Measurements from ENCODE around the gene ZCCHC7.

Gene ZCCHC7

GRCh38 chr9:37342493-37342892, 222.1 kb downstream of the ZCCHC7 start:
- no peak for DNase-seq

GRCh38 chr9:37342895-37343294, 222.5 kb downstream of the ZCCHC7 start:
- no peak for DNase-seq

GRCh38 chr9:37343724-37344123, 223.3 kb downstream of the ZCCHC7 start:
- DNase-seq, result no peak

GRCh38 chr9:37345038-37345437, 224.7 kb downstream of the ZCCHC7 start:
- no peak for DNase-seq

- no peak for DNase-seq
These were observed 228.5 kb downstream of the ZCCHC7 start for GRCh38 chr9:37348917-37349316.

GRCh38 chr9:37350486-37351190, 230.3 kb downstream of the ZCCHC7 start:
- DNase-seq, result no peak

GRCh38 chr9:37353791-37354190, 233.4 kb downstream of the ZCCHC7 start:
- DNase-seq, result no peak

- DNase-seq, result no peak
These were observed 242.1 kb downstream of the ZCCHC7 start for GRCh38 chr9:37362430-37362829.

GRCh38 chr9:37363124-37363523, 242.8 kb downstream of the ZCCHC7 start:
- DNase-seq, result no peak

- DNase-seq, result no peak
These were observed 243.8 kb downstream of the ZCCHC7 start for GRCh38 chr9:37364136-37364535.

- peak; percentile 16 for DNase-seq
These were observed 244.5 kb downstream of the ZCCHC7 start for GRCh38 chr9:37364751-37365360.

- no peak for DNase-seq
These were observed 249.3 kb downstream of the ZCCHC7 start for GRCh38 chr9:37369671-37370070.

- DNase-seq, result no peak
These were observed 249.9 kb downstream of the ZCCHC7 start for GRCh38 chr9:37370282-37370681.

GRCh38 chr9:37370968-37371563, 250.7 kb downstream of the ZCCHC7 start:
- no peak for DNase-seq

- peak; percentile 30 for DNase-seq
These were observed 251.4 kb downstream of the ZCCHC7 start for GRCh38 chr9:37371565-37372464.

- no peak for DNase-seq
These were observed 252.5 kb downstream of the ZCCHC7 start for GRCh38 chr9:37372839-37373238.

- no peak for DNase-seq
These were observed 253.2 kb downstream of the ZCCHC7 start for GRCh38 chr9:37373621-37374020.

GRCh38 chr9:37374892-37375291, 254.5 kb downstream of the ZCCHC7 start:
- no peak for DNase-seq

GRCh38 chr9:37377688-37378612, 257.6 kb downstream of the ZCCHC7 start:
- no peak for DNase-seq

- no peak for DNase-seq
These were observed 258.2 kb downstream of the ZCCHC7 start for GRCh38 chr9:37378613-37379004.

- no peak for DNase-seq
These were observed 259.5 kb downstream of the ZCCHC7 start for GRCh38 chr9:37379835-37380234.

- DNase-seq, result no peak
These were observed 260.2 kb downstream of the ZCCHC7 start for GRCh38 chr9:37380570-37380969.
